ENCODE data around the gene OTUB2. TPM values are rescaled to one million over a fixed set of nuclear protein-coding genes. Genes with fewer than 3 reads are reported as not detected.

OTUB2 gene
- total RNA-seq, 1 donor from 2014 or later, result 8.3 TPM

GRCh38 chr14:93986955-93987354 is 39.2 kb upstream of the OTUB2 start:
- no peak overlapping the region for H3K4me3 ChIP-seq (ENCODE audit: low read depth, low read length)
- TF ChIP-seq CTCF (IDR thresholded peaks at IDR 0.05; ENCODE audit: insufficient read depth, low read length, poor library complexity, severe bottlenecking), result no peak
- peaks cover 2% of the 10 kb centered on the region for H3K27me3 ChIP-seq (ENCODE audit: control insufficient read depth, insufficient read depth, low read length)
- no peaks in the 10 kb centered on the region for H3K36me3 ChIP-seq (ENCODE audit: control insufficient read depth, insufficient read depth, low read length)
- no peak for DNase-seq (ENCODE audit: low read depth)

DNA sequence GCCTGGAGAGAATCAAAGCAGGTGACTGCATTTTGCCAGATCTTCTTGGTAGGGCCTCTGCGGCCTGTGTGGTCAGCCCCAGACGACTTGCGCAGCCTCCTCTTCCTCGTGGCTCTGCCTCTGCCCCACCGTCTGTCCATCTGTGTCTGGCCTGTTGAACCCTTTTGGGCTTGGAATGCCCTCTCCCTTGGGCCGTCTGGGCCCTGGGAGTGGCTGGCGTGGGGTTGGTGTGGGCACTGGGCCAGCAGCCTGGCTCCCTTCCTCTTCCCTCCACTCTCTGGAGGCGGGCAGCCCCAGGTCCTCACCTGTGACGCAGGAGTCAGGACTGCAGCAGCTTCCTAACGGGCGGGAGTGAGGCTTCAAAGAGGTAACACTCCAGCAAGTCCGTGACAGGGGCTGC is 38.8 kb upstream of the OTUB2 start:
- H3K36me3 ChIP-seq (ENCODE audit: control insufficient read depth, insufficient read depth, low read length), result no peaks in the 10 kb centered on the region
- no peak for DNase-seq (ENCODE audit: low read depth)
- no peak overlapping the region for H3K4me3 ChIP-seq (ENCODE audit: low read depth, low read length)
- H3K27me3 ChIP-seq (ENCODE audit: control insufficient read depth, insufficient read depth, low read length), result peaks cover 2% of the 10 kb centered on the region
- TF ChIP-seq CTCF (IDR thresholded peaks at IDR 0.05; ENCODE audit: insufficient read depth, low read length, poor library complexity, severe bottlenecking), result no peak

DNA sequence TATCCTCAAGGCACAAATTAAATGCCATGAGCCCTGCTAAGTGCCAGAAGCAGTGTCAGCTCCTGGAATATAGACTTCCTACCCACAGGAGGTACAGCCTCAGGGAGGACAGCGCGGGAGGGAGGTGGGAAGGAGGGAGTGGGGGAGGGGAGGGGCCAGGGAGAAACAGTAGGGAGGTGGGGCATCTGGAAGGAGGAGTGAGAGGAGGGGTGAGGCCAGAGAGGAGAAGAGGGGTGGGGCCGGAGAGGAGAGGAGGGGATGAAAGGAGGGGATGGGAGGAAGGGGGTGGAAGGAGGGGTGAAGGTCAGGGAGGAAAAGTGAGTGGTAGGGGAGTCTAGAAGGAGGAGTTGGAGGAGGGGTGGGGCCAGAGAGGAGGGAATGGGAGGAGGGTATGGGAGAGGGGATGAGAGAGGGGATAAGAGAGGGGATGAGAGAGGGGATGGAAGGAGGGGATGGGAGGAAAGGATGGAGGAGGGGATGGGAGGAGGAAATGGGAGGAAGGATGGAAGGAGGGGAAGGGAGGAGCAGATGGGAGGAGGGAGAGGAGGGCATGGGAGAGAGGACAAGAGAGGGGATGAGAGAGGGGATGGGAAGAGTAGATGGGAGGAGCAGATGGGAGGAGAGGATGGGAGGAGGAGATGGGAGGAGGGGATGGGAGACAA is 38.2 kb upstream of the OTUB2 start:
- Histone ChIP-seq H3K4me3 (ENCODE audit: low read depth, low read length) (no peak overlapping the region), H3K27me3 (ENCODE audit: control insufficient read depth, insufficient read depth, low read length) (peaks cover 2% of the 10 kb centered on the region), H3K36me3 (ENCODE audit: control insufficient read depth, insufficient read depth, low read length) (no peaks in the 10 kb centered on the region)
- no peak for DNase-seq (ENCODE audit: low read depth)
- no peak for TF ChIP-seq CTCF (IDR thresholded peaks at IDR 0.05; ENCODE audit: insufficient read depth, low read length, poor library complexity, severe bottlenecking)

DNA sequence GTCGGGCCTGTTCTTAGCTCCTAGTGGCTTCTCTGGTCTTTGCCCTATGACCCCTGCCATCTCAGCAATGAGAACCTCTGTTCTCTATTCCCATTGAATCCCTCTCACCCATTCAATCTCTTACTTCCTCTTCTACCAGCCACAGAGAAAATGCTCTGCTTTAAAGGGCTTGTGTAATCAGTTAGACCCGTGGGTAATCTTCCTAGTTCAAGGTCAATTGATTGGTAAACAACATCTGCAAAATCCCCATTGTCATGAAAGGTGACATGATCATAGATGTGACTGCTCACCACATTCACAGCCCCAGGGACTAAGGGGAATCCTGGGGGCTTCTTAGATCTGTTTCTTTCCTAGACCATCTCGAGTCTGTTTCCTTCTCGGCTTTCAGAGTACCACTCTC is 36.2 kb upstream of the OTUB2 start:
- Histone ChIP-seq H3K27me3 (ENCODE audit: control insufficient read depth, insufficient read depth, low read length) (peaks cover 2% of the 10 kb centered on the region), H3K4me3 (ENCODE audit: low read depth, low read length) (no peak overlapping the region), H3K36me3 (ENCODE audit: control insufficient read depth, insufficient read depth, low read length) (no peaks in the 10 kb centered on the region)
- no peak for TF ChIP-seq CTCF (IDR thresholded peaks at IDR 0.05; ENCODE audit: insufficient read depth, low read length, poor library complexity, severe bottlenecking)
- no peak for DNase-seq (ENCODE audit: low read depth)

DNA sequence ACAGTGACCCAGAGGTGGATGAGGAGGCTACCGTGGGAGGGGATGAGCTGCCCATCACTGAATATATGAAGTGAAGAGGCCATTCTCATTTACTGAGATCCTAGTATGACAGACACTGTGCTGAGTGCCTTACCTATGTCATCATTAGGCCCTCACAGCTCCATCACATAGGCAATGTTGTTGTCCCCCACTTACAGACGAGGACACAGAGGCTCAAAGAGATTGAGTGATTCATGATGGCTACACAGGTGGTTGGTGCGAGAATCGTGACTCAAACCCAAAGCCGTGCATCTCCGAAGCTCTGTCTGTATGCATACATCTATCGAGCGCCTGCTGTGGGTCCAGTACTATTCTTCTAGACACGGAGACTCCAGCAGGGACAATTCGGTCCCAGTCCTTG is 34.9 kb upstream of the OTUB2 start:
- Histone ChIP-seq H3K36me3 (ENCODE audit: control insufficient read depth, insufficient read depth, low read length) (no peaks in the 10 kb centered on the region), H3K4me3 (ENCODE audit: low read depth, low read length) (no peak overlapping the region), H3K27me3 (ENCODE audit: control insufficient read depth, insufficient read depth, low read length) (peaks cover 2% of the 10 kb centered on the region)
- DNase-seq (ENCODE audit: low read depth), result no peak
- no peak for TF ChIP-seq CTCF (IDR thresholded peaks at IDR 0.05; ENCODE audit: insufficient read depth, low read length, poor library complexity, severe bottlenecking)

DNA sequence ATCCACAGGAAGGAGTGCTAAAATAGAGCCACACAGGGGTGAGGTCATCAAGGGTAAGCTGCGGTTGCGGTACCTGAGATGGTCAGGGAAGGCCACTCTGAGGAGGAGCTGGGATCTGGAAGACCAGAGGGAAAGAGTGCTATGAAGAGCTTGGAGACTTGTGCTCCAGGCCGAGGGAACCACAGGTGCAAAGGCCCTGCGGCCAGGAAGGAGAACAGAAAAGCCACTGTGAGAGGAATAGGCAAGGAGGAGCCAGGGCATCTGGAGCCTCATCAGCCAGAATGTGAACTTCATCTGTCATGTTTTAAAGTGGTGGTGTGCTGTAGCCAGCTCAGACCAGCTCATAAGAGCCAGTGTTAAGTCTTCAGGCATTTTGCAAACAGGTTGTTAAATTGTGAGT is 34.5 kb upstream of the OTUB2 start:
- no peaks in the 10 kb centered on the region for H3K36me3 ChIP-seq (ENCODE audit: control insufficient read depth, insufficient read depth, low read length)
- no peak for TF ChIP-seq CTCF (IDR thresholded peaks at IDR 0.05; ENCODE audit: insufficient read depth, low read length, poor library complexity, severe bottlenecking)
- H3K4me3 ChIP-seq (ENCODE audit: low read depth, low read length), result no peak overlapping the region
- DNase-seq (ENCODE audit: low read depth), result no peak
- peaks cover 2% of the 10 kb centered on the region for H3K27me3 ChIP-seq (ENCODE audit: control insufficient read depth, insufficient read depth, low read length)
